ENCODE results near the gene GSTO1.
A peak's percentile ranks its signal among the peaks of the same experiment; 100 is the strongest.
"Not testable (repeated sequence)": the region's sequence is repeated elsewhere in the genome, so short reads cannot be mapped to it uniquely, and the experiment has no call there.

GSTO1 gene

GRCh38 chr10:104242545-104242944 lies 12.1 kb upstream of the GSTO1 start:
- Histone ChIP-seq H3K9me3 (ENCODE audit: control insufficient read depth, insufficient read depth, low read length) (peaks cover 7% of the 10 kb centered on the region; the same call in 1 of the 2 replicates), H3K9ac (ENCODE audit: low read depth, low read length) (no peak overlapping the region), H3K36me3 (ENCODE audit: insufficient read depth, low read length) (no peaks in the 10 kb centered on the region), H3K4me1 (ENCODE audit: insufficient read depth, low read length) (no peaks in the 10 kb centered on the region)

- not testable (repeated sequence) for H3K9me3 ChIP-seq (ENCODE audit: control insufficient read depth, insufficient read depth, low read length); H3K4me1 ChIP-seq (ENCODE audit: insufficient read depth, low read length); H3K36me3 ChIP-seq (ENCODE audit: insufficient read depth, low read length); H3K9ac ChIP-seq (ENCODE audit: low read depth, low read length)
These were observed 11.7 kb upstream of the GSTO1 start for GRCh38 chr10:104243009-104243408.

GRCh38 chr10:104243512-104243911 lies 11.2 kb upstream of the GSTO1 start:
- Histone ChIP-seq H3K36me3 (ENCODE audit: insufficient read depth, low read length) (no peaks in the 10 kb centered on the region), H3K9ac (ENCODE audit: low read depth, low read length) (no peak overlapping the region), H3K4me1 (ENCODE audit: insufficient read depth, low read length) (no peaks in the 10 kb centered on the region), H3K9me3 (ENCODE audit: control insufficient read depth, insufficient read depth, low read length) (peaks cover 7% of the 10 kb centered on the region; the same call in 1 of the 2 replicates)

GRCh38 chr10:104245066-104245632 lies 9.5 kb upstream of the GSTO1 start:
- H3K4me1 ChIP-seq (ENCODE audit: insufficient read depth, low read length), result no peaks in the 10 kb centered on the region
- peaks cover 7% of the 10 kb centered on the region; the same call in 1 of the 2 replicates for H3K9me3 ChIP-seq (ENCODE audit: control insufficient read depth, insufficient read depth, low read length)
- H3K36me3 ChIP-seq (ENCODE audit: insufficient read depth, low read length), result no peaks in the 10 kb centered on the region
- H3K9ac ChIP-seq (ENCODE audit: low read depth, low read length), result no peak overlapping the region

GRCh38 chr10:104246976-104247375 lies 7.7 kb upstream of the GSTO1 start:
- peaks cover 7% of the 10 kb centered on the region; the same call in 1 of the 2 replicates for H3K9me3 ChIP-seq (ENCODE audit: control insufficient read depth, insufficient read depth, low read length)
- no peak overlapping the region for H3K9ac ChIP-seq (ENCODE audit: low read depth, low read length)
- H3K36me3 ChIP-seq (ENCODE audit: insufficient read depth, low read length), result no peaks in the 10 kb centered on the region
- 0 out of 2 replicates have a peak, but pooled peaks cover 7% of the 10 kb centered on the region for H3K4me1 ChIP-seq (ENCODE audit: insufficient read depth, low read length)

GRCh38 chr10:104247513-104248146 lies 7.1 kb upstream of the GSTO1 start:
- 0 out of 2 replicates have a peak, but pooled peaks cover 7% of the 10 kb centered on the region for H3K4me1 ChIP-seq (ENCODE audit: insufficient read depth, low read length)
- no peak overlapping the region for H3K9ac ChIP-seq (ENCODE audit: low read depth, low read length)
- peaks cover 7% of the 10 kb centered on the region; the same call in 1 of the 2 replicates for H3K9me3 ChIP-seq (ENCODE audit: control insufficient read depth, insufficient read depth, low read length)
- H3K36me3 ChIP-seq (ENCODE audit: insufficient read depth, low read length), result no peaks in the 10 kb centered on the region

- H3K9ac ChIP-seq (ENCODE audit: low read depth, low read length); H3K36me3 ChIP-seq (ENCODE audit: insufficient read depth, low read length); H3K9me3 ChIP-seq (ENCODE audit: control insufficient read depth, insufficient read depth, low read length): not testable (repeated sequence)
- peaks cover 16% of the 10 kb centered on the region for H3K4me1 ChIP-seq (ENCODE audit: insufficient read depth, low read length)
These were observed 5.8 kb upstream of the GSTO1 start for GRCh38 chr10:104248931-104249330.

GRCh38 chr10:104250371-104250770 lies 4.3 kb upstream of the GSTO1 start:
- Histone ChIP-seq H3K36me3 (ENCODE audit: insufficient read depth, low read length) (no peaks in the 10 kb centered on the region), H3K4me1 (ENCODE audit: insufficient read depth, low read length) (peaks cover 16% of the 10 kb centered on the region), H3K9me3 (ENCODE audit: control insufficient read depth, insufficient read depth, low read length) (peaks cover 7% of the 10 kb centered on the region; the same call in 1 of the 2 replicates), H3K9ac (ENCODE audit: low read depth, low read length) (no peak overlapping the region; the same call in 1 of the 2 replicates)

GRCh38 chr10:104251443-104251842 lies 3.2 kb upstream of the GSTO1 start:
- H3K9me3 ChIP-seq (ENCODE audit: control insufficient read depth, insufficient read depth, low read length), result peaks cover 7% of the 10 kb centered on the region; the same call in 1 of the 2 replicates
- H3K36me3 ChIP-seq (ENCODE audit: insufficient read depth, low read length), result no peaks in the 10 kb centered on the region
- H3K4me1 ChIP-seq (ENCODE audit: insufficient read depth, low read length), result peaks cover 25% of the 10 kb centered on the region
- H3K9ac ChIP-seq (ENCODE audit: low read depth, low read length), result no peak overlapping the region

- Histone ChIP-seq H3K36me3 (ENCODE audit: insufficient read depth, low read length) (no peaks in the 10 kb centered on the region), H3K4me1 (ENCODE audit: insufficient read depth, low read length) (peaks cover 26% of the 10 kb centered on the region), H3K9me3 (ENCODE audit: control insufficient read depth, insufficient read depth, low read length) (0 out of 2 replicates have a peak, but pooled peaks cover under 1% of the 10 kb centered on the region), H3K9ac (ENCODE audit: low read depth, low read length) (no peak overlapping the region)
These were observed 2.3 kb upstream of the GSTO1 start for GRCh38 chr10:104252368-104252767.

- Histone ChIP-seq H3K4me1 (ENCODE audit: insufficient read depth, low read length) (peaks cover 26% of the 10 kb centered on the region), H3K9ac (ENCODE audit: low read depth, low read length) (no peak overlapping the region; the same call in 1 of the 2 replicates), H3K36me3 (ENCODE audit: insufficient read depth, low read length) (0 out of 2 replicates have a peak, but pooled peaks cover 2% of the 10 kb centered on the region), H3K9me3 (ENCODE audit: control insufficient read depth, insufficient read depth, low read length) (no peaks in the 10 kb centered on the region)
These were observed 1.6 kb upstream of the GSTO1 start for GRCh38 chr10:104253106-104253505.

GRCh38 chr10:104253606-104254410 lies 884 bp upstream of the GSTO1 start:
- no peaks in the 10 kb centered on the region for H3K9me3 ChIP-seq (ENCODE audit: control insufficient read depth, insufficient read depth, low read length)
- H3K4me1 ChIP-seq (ENCODE audit: insufficient read depth, low read length), result peaks cover 26% of the 10 kb centered on the region
- H3K36me3 ChIP-seq (ENCODE audit: insufficient read depth, low read length), result 0 out of 2 replicates have a peak, but pooled peaks cover 5% of the 10 kb centered on the region
- peak overlapping the region; percentile 60 for H3K9ac ChIP-seq (ENCODE audit: low read depth, low read length)

GRCh38 chr10:104255311-104255981 lies 754 bp downstream of the GSTO1 start:
- H3K9ac ChIP-seq (ENCODE audit: low read depth, low read length), result peak overlapping the region; percentile 60
- H3K36me3 ChIP-seq (ENCODE audit: insufficient read depth, low read length), result 0 out of 2 replicates have a peak, but pooled peaks cover 7% of the 10 kb centered on the region
- H3K4me1 ChIP-seq (ENCODE audit: insufficient read depth, low read length), result peaks cover 32% of the 10 kb centered on the region
- no peaks in the 10 kb centered on the region for H3K9me3 ChIP-seq (ENCODE audit: control insufficient read depth, insufficient read depth, low read length)

GRCh38 chr10:104256335-104256961 lies 1.8 kb downstream of the GSTO1 start:
- Histone ChIP-seq H3K4me1 (ENCODE audit: insufficient read depth, low read length) (peaks cover 34% of the 10 kb centered on the region), H3K9me3 (ENCODE audit: control insufficient read depth, insufficient read depth, low read length) (no peaks in the 10 kb centered on the region), H3K9ac (ENCODE audit: low read depth, low read length) (no peak overlapping the region), H3K36me3 (ENCODE audit: insufficient read depth, low read length) (0 out of 2 replicates have a peak, but pooled peaks cover 7% of the 10 kb centered on the region)
